Smooth muscle cell (in vitro differentiated cells): ENCODE results near the gene PLP2. TPM values are rescaled to one million over a fixed set of nuclear protein-coding genes. Genes with fewer than 3 reads are reported as not detected.
"Not testable (repeated sequence)": the region's sequence is repeated elsewhere in the genome, so short reads cannot be mapped to it uniquely, and the experiment has no call there.

Experiments used
- DNase-seq: peaks from one replicate; lab custom pipeline; 2025; ENCODE audit not compliant: unreplicated experiment; lab: John Stamatoyannopoulos, UW
- H2AFZ ChIP-seq: fragments of 200-600 bp; sonication (generic); 2 replicates; pipeline ENCODE4 v1.6.0; 2016; ENCODE audit warnings: antibody characterized with exemption, low read depth, mild to moderate bottlenecking
- H3F3A ChIP-seq: fragments of 200-600 bp; sonication (generic); 2 replicates; pipeline ENCODE4 v1.6.0; 2017; ENCODE audit warnings: antibody characterized with exemption, low read depth
- H3K27ac ChIP-seq: fragments of 200-600 bp; sonication (generic); 2 replicates; pipeline ENCODE4 v1.5.1; 2016; ENCODE audit warnings: low read depth, mild to moderate bottlenecking
- H3K27me3 ChIP-seq: fragments of 200-600 bp; sonication (generic); 2 replicates; pipeline ENCODE4 v1.6.1; 2016; ENCODE audit warnings: low read depth, mild to moderate bottlenecking
- H3K36me3 ChIP-seq: fragments of 200-600 bp; sonication (generic); 2 replicates; pipeline ENCODE4 v1.5.1; 2016; ENCODE audit warnings: low read depth
- H3K4me1 ChIP-seq: fragments of 200-600 bp; sonication (generic); 2 replicates; pipeline ENCODE4 v1.5.1; 2016; ENCODE audit warnings: low read depth
- H3K4me2 ChIP-seq: fragments of 200-600 bp; sonication (generic); 2 replicates; pipeline ENCODE4 v1.6.0; 2016; ENCODE audit warnings: mild to moderate bottlenecking
- H3K4me3 ChIP-seq: fragments of 200-600 bp; sonication (generic); 2 replicates; pipeline ENCODE4 v1.5.1; 2016; ENCODE audit warnings: mild to moderate bottlenecking
- H3K79me2 ChIP-seq: fragments of 200-600 bp; sonication (generic); 2 replicates; pipeline ENCODE4 v1.6.0; 2016; ENCODE audit warnings: low read depth, mild to moderate bottlenecking
- H3K9ac ChIP-seq: fragments of 200-600 bp; sonication (generic); 2 replicates; pipeline ENCODE4 v1.6.0; 2016; ENCODE audit warnings: low read depth
- H3K9me3 ChIP-seq: fragments of 200-600 bp; sonication (generic); replicated peaks from 2 replicates; pipeline ENCODE4 v1.5.1; 2016; ENCODE audit warnings: low read depth
- H4K20me1 ChIP-seq: fragments of 200-600 bp; sonication (generic); 2 replicates; pipeline ENCODE4 v1.6.0; 2016; ENCODE audit warnings: low read depth
- CTCF ChIP-seq: fragments of 200-600 bp; sonication (generic); IDR thresholded peaks from 2 replicates; pipeline ENCODE4 v1.5.1; 2017; ENCODE audit warnings: borderline replicate concordance, mild to moderate bottlenecking, antibody characterized with exemption; ENCODE audit not compliant: insufficient read depth, poor library complexity, severe bottlenecking
- WGBS: methylation state at CpG from one replicate; pipeline ENCODE4 v1.1.7; 2016; ENCODE audit warnings: low lambda C conversion rate; 5-methylcytosine and 5-hydroxymethylcytosine counted together
- polyA plus RNA-seq: library from polyadenylated mRNA; unstranded; fragments of >200 nt; fragmentation: Nextera tagmentation; extraction: Ambion mirVana; gene quantifications from 2 replicates; pipeline ENCODE4 v1.2.1, GENCODE V29; 2016
- total RNA-seq: library from RNA; depleted of rRNA; stranded (reverse); fragments of >200 nt; gene quantifications from 2 replicates; pipeline ENCODE4 v1.2.3, GENCODE V29; 2014

The PLP2 gene
- total and polyA plus RNA-seq, 2 experiments from 2014 or later: 190 to 237 TPM

- Histone ChIP-seq H3K36me3 (no peaks in the 10 kb centered on the region), H3K9ac (no peak overlapping the region), H3K27me3 (no peaks in the 10 kb centered on the region), H3K9me3 (no peaks in the 10 kb centered on the region), H3K4me3 (no peak overlapping the region), H3K27ac (no peak overlapping the region), H3K4me2 (no peak overlapping the region), H2AFZ (no peak overlapping the region), H3K79me2 (no peaks in the 10 kb centered on the region), H3F3A (no peaks in the 10 kb centered on the region), H3K4me1 (no peaks in the 10 kb centered on the region), H4K20me1 (no peaks in the 10 kb centered on the region)
- 91% methylated on average over 1 of the region's 1 CpG for WGBS
- no peak for DNase-seq
- no peak for TF ChIP-seq CTCF
Observed at GRCh38 chrX:49133759-49134158, 37.9 kb upstream of the PLP2 start.

GRCh38 chrX:49137492-49137891, 34.2 kb upstream of the PLP2 start:
- 100% methylated on average over 1 of the region's 1 CpG for WGBS
- no peak overlapping the region for H3K9ac ChIP-seq
- H3K4me2 ChIP-seq: no peak overlapping the region
- no peaks in the 10 kb centered on the region for H3K36me3 ChIP-seq
- no peak for DNase-seq
- no peaks in the 10 kb centered on the region for H3K9me3 ChIP-seq
- no peak for TF ChIP-seq CTCF
- H3F3A ChIP-seq: no peaks in the 10 kb centered on the region
- H2AFZ ChIP-seq: no peak overlapping the region
- no peaks in the 10 kb centered on the region for H3K4me1 ChIP-seq
- H3K27me3 ChIP-seq: no peaks in the 10 kb centered on the region
- no peak overlapping the region for H3K4me3 ChIP-seq
- H3K27ac ChIP-seq: no peak overlapping the region
- no peaks in the 10 kb centered on the region for H4K20me1 ChIP-seq
- no peaks in the 10 kb centered on the region for H3K79me2 ChIP-seq

GRCh38 chrX:49139713-49140112, 32.0 kb upstream of the PLP2 start:
- Histone ChIP-seq H3K4me2 (no peak overlapping the region), H3K79me2 (no peaks in the 10 kb centered on the region), H3K36me3 (no peaks in the 10 kb centered on the region), H3K4me3 (no peak overlapping the region), H3K27ac (no peak overlapping the region), H3K27me3 (no peaks in the 10 kb centered on the region), H3K9me3 (no peaks in the 10 kb centered on the region), H4K20me1 (no peaks in the 10 kb centered on the region), H3K9ac (no peak overlapping the region), H2AFZ (no peak overlapping the region), H3K4me1 (no peaks in the 10 kb centered on the region), H3F3A (no peaks in the 10 kb centered on the region)
- no peak for DNase-seq
- TF ChIP-seq CTCF: no peak
- WGBS: 77% methylated on average over 4 of the region's 4 CpGs

GRCh38 chrX:49142264-49142663, 29.4 kb upstream of the PLP2 start:
- 56% methylated on average over 9 of the region's 9 CpGs for WGBS
- TF ChIP-seq CTCF: peak; percentile 26

GRCh38 chrX:49143154-49143553, 28.5 kb upstream of the PLP2 start:
- not testable (repeated sequence) for H3K4me1 ChIP-seq, DNase-seq, H3K79me2 ChIP-seq, H3K27me3 ChIP-seq, H3K9me3 ChIP-seq, H4K20me1 ChIP-seq, H3K4me3 ChIP-seq, H3F3A ChIP-seq, H3K9ac ChIP-seq, H3K27ac ChIP-seq, H2AFZ ChIP-seq, H3K36me3 ChIP-seq, H3K4me2 ChIP-seq
- WGBS: 82% methylated on average over 7 of the region's 7 CpGs

More at GRCh38 chrX:49142264-49142663, 29.4 kb upstream of the PLP2 start:
- H2AFZ ChIP-seq, H3K4me3 ChIP-seq, H3K79me2 ChIP-seq, H3F3A ChIP-seq, H3K27ac ChIP-seq, DNase-seq, H3K9ac ChIP-seq, H3K9me3 ChIP-seq, H3K4me1 ChIP-seq, H3K36me3 ChIP-seq, H3K4me2 ChIP-seq, H3K27me3 ChIP-seq, H4K20me1 ChIP-seq: not testable (repeated sequence)
